ENCODE data around the gene ZNF235. TPM values are rescaled to one million over a fixed set of nuclear protein-coding genes. Genes with fewer than 3 reads are reported as not detected.

ZNF235 gene
- total and polyA plus RNA-seq, 2 donors (not counting 1 experiment from before 2014, with no cell fraction given): 4.7 to 19.5 TPM

- H4K20me1 ChIP-seq (ENCODE audit: control insufficient read depth, insufficient read depth, low read length, poor library complexity, severe bottlenecking): no peaks in the 10 kb centered on the region
- H3K4me2 ChIP-seq (replicated peaks; ENCODE audit: low read depth, low read length, poor library complexity, severe bottlenecking): no peak overlapping the region
- Mint-ChIP-seq H3K27ac (no peak overlapping the region), H3K27me3 (peaks cover 13% of the 10 kb centered on the region), H3K4me1 (peaks cover 24% of the 10 kb centered on the region), H3K9me3 (ENCODE audit: insufficient read depth) (peaks cover 3% of the 10 kb centered on the region), H3K4me3 (no peak overlapping the region)
- peaks cover 10% of the 10 kb centered on the region for H3K79me2 ChIP-seq (ENCODE audit: control insufficient read depth, insufficient read depth, low read length)
- H3K4me1 ChIP-seq (ENCODE audit: control insufficient read depth in 2 of 2, insufficient read depth in 2 of 2, low read length in 2 of 2): peaks cover 9 to 15% of the 10 kb centered on the region in 2 donors
- peaks cover 0 to 3% (median 0%) of the 10 kb centered on the region in 4 experiments for H3K27me3 ChIP-seq (replicated peaks in 1 of 4; ENCODE audit: control extremely low read depth in 1 of 4, control insufficient read depth in 3 of 4, insufficient read depth in 4 of 4, low read length in 3 of 4)
- H3K4me3 ChIP-seq (ENCODE audit: control extremely low read depth in 1 of 5, extremely low read depth in 1 of 5, insufficient read depth in 1 of 5, low read depth in 2 of 5, low read length in 4 of 5): no peak overlapping the region
- ChIA-PET POLR2A (no interaction called here), CTCF (interaction anchor here (1.4 kb wide), 1 partner anchor 211 kb away, joined by 4 read pairs; no protein-coding TSS in a partner anchor)
- H3K27ac ChIP-seq (ENCODE audit: low read length in 2 of 2): no peak overlapping the region
- no peak for DNase-seq
- ATAC-seq (ENCODE audit: low read depth): no peak
- H3K9me3 ChIP-seq (ENCODE audit: control extremely low read depth in 1 of 3, control insufficient read depth in 2 of 3, insufficient read depth in 1 of 3, low read length in 2 of 3): peaks cover 0 to 10% (median 4%) of the 10 kb centered on the region in 3 donors
- 92% methylated on average over 13 of the region's 15 CpGs for WGBS (ENCODE audit: insufficient coverage)
- H3K36me3 ChIP-seq (replicated peaks in 1 of 2; ENCODE audit: control extremely low read depth in 1 of 2, control insufficient read depth in 1 of 2, extremely low read depth in 1 of 2, insufficient read depth in 2 of 2, low read length in 1 of 2): peaks cover 0 to 5% of the 10 kb centered on the region in 2 experiments
- TF ChIP-seq EZH2 (IDR thresholded peaks at IDR 0.05; ENCODE audit: borderline replicate concordance, insufficient read depth, low read depth, low read length, poor library complexity, severe bottlenecking) (no peak), CTCF (IDR thresholded peaks at IDR 0.05) (no peak)
- H2AFZ ChIP-seq (ENCODE audit: insufficient read depth, low read depth, low read length, poor library complexity, severe bottlenecking): no peak overlapping the region
- H3K9ac ChIP-seq (ENCODE audit: low read length): no peak overlapping the region
- intact Hi-C loops (cut with micrococcal nuclease): loop anchor here (5.0 kb wide), 1 partner anchor 49 kb away; the partner anchor contains the start of gene ZNF233
These were observed 1.5 kb upstream of the ZNF235 start for GRCh38 chr19:44306283-44306682.

DNA sequence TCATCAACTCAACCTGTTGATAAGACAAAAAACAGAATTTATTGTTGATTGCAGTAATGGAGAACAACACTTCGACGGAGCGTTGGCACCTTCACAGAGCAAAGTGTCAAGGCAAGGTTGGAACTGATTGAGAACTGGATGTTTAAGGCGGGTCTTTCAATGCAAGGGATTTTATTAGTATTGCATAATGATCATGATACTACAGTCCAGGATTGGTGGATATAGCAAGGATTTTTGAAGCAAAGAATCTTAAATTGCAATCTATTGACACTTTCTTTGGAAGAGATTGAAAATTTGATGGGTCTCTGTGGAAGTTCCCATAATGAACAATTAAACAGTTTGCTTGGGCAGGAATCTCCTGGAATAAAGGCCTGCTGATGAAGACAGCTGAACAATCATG lies 632 bp upstream of the ZNF235 start:
- Histone ChIP-seq H3K4me2 (replicated peaks; ENCODE audit: low read depth, low read length, poor library complexity, severe bottlenecking) (peak overlapping the region; percentile 71), H3K27me3 (replicated peaks in 1 of 4; ENCODE audit: control extremely low read depth in 1 of 4, control insufficient read depth in 3 of 4, insufficient read depth in 4 of 4, low read length in 3 of 4) (peaks cover 0 to 3% (median 0%) of the 10 kb centered on the region in 4 experiments), H3K9ac (ENCODE audit: low read length) (peak overlapping the region; percentile 78), H3K9me3 (ENCODE audit: control extremely low read depth in 1 of 3, control insufficient read depth in 2 of 3, insufficient read depth in 1 of 3, low read length in 2 of 3) (peaks cover 0 to 10% (median 4%) of the 10 kb centered on the region in 3 donors), H4K20me1 (ENCODE audit: control insufficient read depth, insufficient read depth, low read length, poor library complexity, severe bottlenecking) (no peaks in the 10 kb centered on the region), H3K79me2 (ENCODE audit: control insufficient read depth, insufficient read depth, low read length) (peaks cover 13% of the 10 kb centered on the region), H3K36me3 (replicated peaks in 1 of 2; ENCODE audit: control extremely low read depth in 1 of 2, control insufficient read depth in 1 of 2, extremely low read depth in 1 of 2, insufficient read depth in 2 of 2, low read length in 1 of 2) (peaks cover 0 to 8% of the 10 kb centered on the region in 2 experiments), H3K27ac (ENCODE audit: low read length in 2 of 2) (no peak overlapping the region), H3K4me1 (ENCODE audit: control insufficient read depth in 2 of 2, insufficient read depth in 2 of 2, low read length in 2 of 2) (peaks cover 9 to 15% of the 10 kb centered on the region in 2 donors), H3K4me3 (ENCODE audit: control extremely low read depth in 1 of 5, extremely low read depth in 1 of 5, insufficient read depth in 1 of 5, low read depth in 2 of 5, low read length in 4 of 5) (peak overlapping the region in 4 of 5 experiments; percentile 69 to 87 (median 78)), H2AFZ (ENCODE audit: insufficient read depth, low read depth, low read length, poor library complexity, severe bottlenecking) (peak overlapping the region; percentile 81)
- DNase-seq (peak; percentile 8), ATAC-seq (ENCODE audit: low read depth) (no peak)
- H3K27ac Mint-ChIP-seq: no peak overlapping the region
- POLR2A ChIA-PET: interaction anchor here (0.7 to 2.0 kb wide), 2 partner anchors 93 to 98 kb away, joined by 4 to 5 read pairs; partner anchors contain the start of gene ZNF227
- no peak for TF ChIP-seq EZH2 (IDR thresholded peaks at IDR 0.05; ENCODE audit: borderline replicate concordance, insufficient read depth, low read depth, low read length, poor library complexity, severe bottlenecking)
- no peak for TF ChIP-seq CTCF (IDR thresholded peaks at IDR 0.05)
- peaks cover 3% of the 10 kb centered on the region for H3K9me3 Mint-ChIP-seq (ENCODE audit: insufficient read depth)
- intact Hi-C loops (cut with micrococcal nuclease): loop anchor here (1.0 to 5.0 kb wide), 7 partner anchors 48 to 303 kb away; partner anchors contain the start of genes ZNF227, ZNF230, ZNF233 and ZNF234
- H3K27me3 Mint-ChIP-seq: peaks cover 13% of the 10 kb centered on the region
- H3K4me3 Mint-ChIP-seq: peak overlapping the region; percentile 96
- CTCF ChIA-PET: interaction anchor here (0.6 to 0.8 kb wide), 2 partner anchors 42 to 211 kb away, joined by 3 to 4 read pairs; partner anchors contain the start of gene ZNF224
- peaks cover 24% of the 10 kb centered on the region for H3K4me1 Mint-ChIP-seq
- no CpG with 5 or more reads among the region's 4 CpGs for whole genome bisulfite sequencing (ENCODE audit: insufficient coverage)
